Liver (tissue), 2 donors: ENCODE results near the gene UBASH3A.

ENCODE experiments used
- REST ChIP-seq: IDR thresholded peaks from 2 replicates; pipeline ENCODE4 v1.6.1; 2016; ENCODE audit warnings: antibody characterized with exemption, mild to moderate bottlenecking
- TAF1 ChIP-seq: conservative IDR thresholded peaks from 2 replicates; pipeline ENCODE4 v1.6.1; 2016; ENCODE audit warnings: antibody characterized with exemption, mild to moderate bottlenecking
- TF ChIP-seq, protein P1 (sequence below): IDR thresholded peaks from 2 replicates; pipeline ENCODE4 v1.6.1; 2016; ENCODE audit warnings: antibody characterized with exemption
- donor health status: healthy.

- TF ChIP-seq, protein P1, sequence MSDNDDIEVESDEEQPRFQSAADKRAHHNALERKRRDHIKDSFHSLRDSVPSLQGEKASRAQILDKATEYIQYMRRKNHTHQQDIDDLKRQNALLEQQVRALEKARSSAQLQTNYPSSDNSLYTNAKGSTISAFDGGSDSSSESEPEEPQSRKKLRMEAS = no peak
- TF ChIP-seq REST (no peak), TAF1 (no peak)
Measured at GRCh38 chr21:42486531-42486930, 82.8 kb downstream of the UBASH3A start.
